Neural cell (in vitro differentiated cells): ENCODE measurements around the gene NR5A1. TPM values are rescaled to one million over a fixed set of nuclear protein-coding genes. Genes with fewer than 3 reads are reported as not detected.

Experiments used
- H2AFZ ChIP-seq: fragments of 200-600, 300-800 bp; sonication (generic), shearing (Covaris generic); 2 replicates; pipeline ENCODE4 v1.6.0; 2014; ENCODE audit warnings: low read depth, mild to moderate bottlenecking, antibody characterized with exemption, low read length, moderate library complexity
- H3F3A ChIP-seq: fragments of 200-600 bp; shearing (Covaris generic); 2 replicates; pipeline ENCODE4 v1.6.1; 2016; ENCODE audit warnings: mild to moderate bottlenecking, moderate library complexity, mixed read lengths, antibody characterized with exemption, low read length; ENCODE audit not compliant: insufficient read depth, poor library complexity, severe bottlenecking
- H3K27ac ChIP-seq: fragments of 200-600, 300-800 bp; sonication (generic), shearing (Covaris generic); 2 replicates; pipeline ENCODE4 v1.5.1; 2014; ENCODE audit warnings: mild to moderate bottlenecking, low read length, moderate library complexity
- H3K27me3 ChIP-seq: fragments of 300-800, 200-600 bp; sonication (generic), shearing (Covaris generic); 2 replicates; pipeline ENCODE4 v1.6.0; 2014; ENCODE audit warnings: mild to moderate bottlenecking, low read depth, low read length, moderate library complexity; ENCODE audit not compliant: insufficient read depth
- H3K36me3 ChIP-seq: fragments of 300-800, 200-600 bp; sonication (generic), shearing (Covaris generic); 2 replicates; pipeline ENCODE4 v1.5.1; 2014; ENCODE audit warnings: mild to moderate bottlenecking, antibody characterized with exemption, low read length, moderate library complexity; ENCODE audit not compliant: insufficient read depth
- H3K4me2 ChIP-seq: fragments of 300-800, 200-600 bp; sonication (generic), shearing (Covaris generic); 2 replicates; pipeline ENCODE4 v1.6.0; 2014; ENCODE audit warnings: mild to moderate bottlenecking, low read length
- H3K4me3 ChIP-seq: fragments of 300-800, 200-600 bp; sonication (generic), shearing (Covaris generic); 2 replicates; pipeline ENCODE4 v1.5.1; 2014; ENCODE audit warnings: mild to moderate bottlenecking, low read length, moderate library complexity
- H3K79me2 ChIP-seq: fragments of 200-600 bp; shearing (Covaris generic); replicated peaks from 2 replicates; pipeline ENCODE4 v1.6.0; 2014; ENCODE audit warnings: mild to moderate bottlenecking, low read length, moderate library complexity; ENCODE audit not compliant: insufficient read depth
- H3K9ac ChIP-seq: fragments of 300-800, 200-600 bp; sonication (generic), shearing (Covaris generic); 2 replicates; pipeline ENCODE4 v1.6.1; 2016; ENCODE audit warnings: mild to moderate bottlenecking, low read length, mixed read lengths
- H3K9me2 ChIP-seq: fragments of 200-600 bp; shearing (Covaris generic); 2 replicates; pipeline ENCODE4 v1.6.1; 2016; ENCODE audit warnings: mild to moderate bottlenecking, low read length, mixed read lengths; ENCODE audit not compliant: insufficient read depth
- H3K9me3 ChIP-seq: fragments of 200-600, 300-800 bp; sonication (generic), shearing (Covaris generic); 2 replicates; pipeline ENCODE4 v1.6.1; 2016; ENCODE audit warnings: mild to moderate bottlenecking, mixed run types, low read length, moderate library complexity, mixed read lengths
- H4K20me1 ChIP-seq: fragments of 200-600 bp; shearing (Covaris generic); 2 replicates; pipeline ENCODE4 v1.6.1; 2016; ENCODE audit warnings: mild to moderate bottlenecking, mixed run types; ENCODE audit not compliant: insufficient read depth
- CTCF ChIP-seq: fragments of 450-650 bp; IDR thresholded peaks from 2 replicates; pipeline ENCODE4 v1.5.1; 2014; ENCODE audit warnings: antibody characterized with exemption, mild to moderate bottlenecking, moderate library complexity; ENCODE audit not compliant: poor library complexity, severe bottlenecking
- EP300 ChIP-seq: fragments of 450-650 bp; conservative IDR thresholded peaks from 2 replicates; pipeline ENCODE4 v1.6.1; 2014; ENCODE audit warnings: antibody characterized with exemption, mild to moderate bottlenecking, moderate library complexity; ENCODE audit not compliant: poor library complexity, severe bottlenecking
- EZH2 ChIP-seq: fragments of 200-600, 300-800 bp; shearing (Covaris generic), sonication (generic); IDR thresholded peaks from 2 replicates; pipeline ENCODE4 v1.6.1; 2014; ENCODE audit warnings: antibody characterized with exemption, low read length, borderline replicate concordance, mild to moderate bottlenecking; ENCODE audit not compliant: insufficient read depth, poor library complexity, severe bottlenecking
- MXI1 ChIP-seq: fragments of 450-650 bp; conservative IDR thresholded peaks from 2 replicates; pipeline ENCODE4 v1.6.1; 2014; ENCODE audit warnings: antibody characterized with exemption, mild to moderate bottlenecking; ENCODE audit not compliant: poor library complexity, severe bottlenecking
- POLR2AphosphoS5 ChIP-seq: IDR thresholded peaks from 2 replicates; pipeline ENCODE4 v1.6.1; 2012
- RAD21 ChIP-seq: fragments of 450-650 bp; conservative IDR thresholded peaks from 2 replicates; pipeline ENCODE4 v1.6.1; 2014; ENCODE audit warnings: antibody characterized with exemption, mild to moderate bottlenecking, moderate library complexity
- REST ChIP-seq: IDR thresholded peaks from 2 replicates; pipeline ENCODE4 v1.6.1; 2012; ENCODE audit warnings: borderline replicate concordance
- SMC3 ChIP-seq: fragments of 450-650 bp; conservative IDR thresholded peaks from 2 replicates; pipeline ENCODE4 v1.6.1; 2014; ENCODE audit warnings: antibody characterized with exemption, mild to moderate bottlenecking, moderate library complexity; ENCODE audit not compliant: poor library complexity
- TAF1 ChIP-seq: IDR thresholded peaks from 2 replicates; pipeline ENCODE4 v1.6.1; 2012; ENCODE audit warnings: low read depth
- polyA plus RNA-seq: library from polyadenylated mRNA; depleted of rRNA; stranded (reverse); fragments of >200 nt; gene quantifications from 2 replicates; pipeline ENCODE4 v1.2.3, GENCODE V29; 2014

Gene NR5A1
- polyA plus RNA-seq, 1 donor from 2014 or later, result 0.09 TPM

GRCh38 chr9:124470306-124470705 lies 36.9 kb downstream of the NR5A1 start:
- no peaks in the 10 kb centered on the region for H3K79me2 ChIP-seq
- H4K20me1 ChIP-seq, result no peaks in the 10 kb centered on the region
- H3F3A ChIP-seq, result no peaks in the 10 kb centered on the region
- no peak overlapping the region for H3K4me3 ChIP-seq
- H3K9me3 ChIP-seq, result no peaks in the 10 kb centered on the region
- H3K4me2 ChIP-seq, result no peak overlapping the region
- no peak for TF ChIP-seq CTCF
- TF ChIP-seq EP300, result no peak
- no peak for TF ChIP-seq REST
- TF ChIP-seq RAD21, result no peak
- no peak for TF ChIP-seq SMC3
- no peak for TF ChIP-seq MXI1
- no peak for TF ChIP-seq EZH2
- no peak for TF ChIP-seq POLR2AphosphoS5
- TF ChIP-seq TAF1, result no peak
- no peaks in the 10 kb centered on the region for H3K9me2 ChIP-seq
- H3K36me3 ChIP-seq, result no peaks in the 10 kb centered on the region
- no peak overlapping the region for H3K27ac ChIP-seq
- H3K27me3 ChIP-seq, result no peaks in the 10 kb centered on the region
- no peak overlapping the region for H2AFZ ChIP-seq
- no peak overlapping the region for H3K9ac ChIP-seq

GRCh38 chr9:124469011-124469832 lies 38.0 kb downstream of the NR5A1 start:
- TF ChIP-seq POLR2AphosphoS5 (no peak), TAF1 (no peak), REST (no peak), RAD21 (no peak)

More at GRCh38 chr9:124469011-124469832, 38.0 kb downstream of the NR5A1 start:
- Histone ChIP-seq H3F3A (no peaks in the 10 kb centered on the region), H3K79me2 (no peaks in the 10 kb centered on the region), H3K4me2 (no peak overlapping the region), H3K9me3 (no peaks in the 10 kb centered on the region), H3K9me2 (no peaks in the 10 kb centered on the region), H3K27ac (no peak overlapping the region), H3K27me3 (no peaks in the 10 kb centered on the region), H3K36me3 (no peaks in the 10 kb centered on the region), H3K4me3 (no peak overlapping the region), H2AFZ (no peak overlapping the region), H3K9ac (no peak overlapping the region), H4K20me1 (no peaks in the 10 kb centered on the region)
